ENCODE data around the gene GDPD1.
"Not testable (repeated sequence)": the region's sequence is repeated elsewhere in the genome, so short reads cannot be mapped to it uniquely, and the experiment has no call there.

GDPD1 gene

GRCh38 chr17:59228588-59228987, 8.3 kb downstream of the GDPD1 start:
- H3K9me3 ChIP-seq (ENCODE audit: control insufficient read depth, insufficient read depth, low read depth, low read length); H3K4me3 ChIP-seq (ENCODE audit: low read depth, low read length); H3K27ac ChIP-seq (ENCODE audit: extremely low read depth, low read depth, low read length); H3K4me1 ChIP-seq (ENCODE audit: control insufficient read depth, insufficient read depth, low read length); H3K36me3 ChIP-seq (ENCODE audit: control insufficient read depth in 2 of 2, insufficient read depth in 1 of 2, low read length in 2 of 2): not testable (repeated sequence)
- ChIA-PET CTCF (interaction anchor here (0.6 kb wide), 1 partner anchor 20 kb away, joined by 3 read pairs; no protein-coding TSS in a partner anchor), POLR2A (interaction anchor here (0.6 kb wide), 1 partner anchor 62 kb away, joined by 3 read pairs; no protein-coding TSS in a partner anchor)
- peak; percentile 96 for TF ChIP-seq ZNF121 (tag by site-specific recombination; IDR thresholded peaks at IDR 0.05)

GRCh38 chr17:59230764-59231163, 10.5 kb downstream of the GDPD1 start:
- Histone ChIP-seq H3K27ac (ENCODE audit: extremely low read depth, low read depth, low read length) (no peak overlapping the region), H3K4me1 (ENCODE audit: control insufficient read depth, insufficient read depth, low read length) (no peaks in the 10 kb centered on the region), H3K9me3 (ENCODE audit: control insufficient read depth, insufficient read depth, low read depth, low read length) (no peaks in the 10 kb centered on the region), H3K4me3 (ENCODE audit: low read depth, low read length) (no peak overlapping the region), H3K36me3 (ENCODE audit: control insufficient read depth in 2 of 2, insufficient read depth in 1 of 2, low read length in 2 of 2) (no peaks in the 10 kb centered on the region; a peak in 1 of 3 replicates)
- POLR2A ChIA-PET, result no interaction called here
- TF ChIP-seq ZNF707 (tag by site-specific recombination; IDR thresholded peaks at IDR 0.05), result no peak
- TF ChIP-seq ZNF302 (tag by site-specific recombination; IDR thresholded peaks at IDR 0.05; ENCODE audit: low read depth), result no peak
- no peak for TF ChIP-seq ZNF416 (tag by site-specific recombination; IDR thresholded peaks at IDR 0.05)
- TF ChIP-seq ZNF629 (tag by site-specific recombination; IDR thresholded peaks at IDR 0.05), result no peak
- TF ChIP-seq ZBTB48 (tag by site-specific recombination; IDR thresholded peaks at IDR 0.05), result no peak
- no peak for TF ChIP-seq ZNF341 (tag by site-specific recombination; IDR thresholded peaks at IDR 0.05; ENCODE audit: low read depth)
- TF ChIP-seq KLF1 (tag by site-specific recombination; IDR thresholded peaks at IDR 0.05), result no peak
- TF ChIP-seq OVOL3 (tag by site-specific recombination; IDR thresholded peaks at IDR 0.05), result no peak
- no peak for TF ChIP-seq ZNF266 (tag by site-specific recombination; IDR thresholded peaks at IDR 0.05; ENCODE audit: low read depth)
- no peak for TF ChIP-seq ZBTB11 (tag by site-specific recombination; conservative IDR thresholded peaks at IDR 0.05; ENCODE audit: low read depth)
- TF ChIP-seq GLIS2 (tag by site-specific recombination; IDR thresholded peaks at IDR 0.05), result no peak
- TF ChIP-seq MYNN (tag by site-specific recombination; IDR thresholded peaks at IDR 0.05; ENCODE audit: borderline replicate concordance), result no peak
- TF ChIP-seq ZNF701 (tag by site-specific recombination; IDR thresholded peaks at IDR 0.05), result no peak
- TF ChIP-seq PRDM2 (tag by site-specific recombination; IDR thresholded peaks at IDR 0.05; ENCODE audit: borderline replicate concordance), result no peak
- CTCF ChIA-PET, result interaction anchor here (0.7 kb wide), 1 partner anchor 23 kb away, joined by 3 read pairs; no protein-coding TSS in a partner anchor
